Endothelial cell (in vitro differentiated cells): Measurements from ENCODE around the gene AIDA. TPM values are rescaled to one million over a fixed set of nuclear protein-coding genes. Genes with fewer than 3 reads are reported as not detected.
A peak's percentile ranks its signal among the peaks of the same experiment; 100 is the strongest.

ENCODE experiments used
- DNase-seq: peaks from one replicate; pipeline ENCODE4 v3.0.0; 2021; ENCODE audit warnings: low spot score
- H3K27ac Mint-ChIP-seq: one replicate; pipeline ENCODE4 v1.8.0; 2021; ENCODE audit warnings: mixed read lengths, inconsistent platforms; ENCODE audit not compliant: unreplicated experiment
- H3K27me3 Mint-ChIP-seq: one replicate; pipeline ENCODE4 v1.8.0; 2021; ENCODE audit warnings: mild to moderate bottlenecking, moderate library complexity, mixed read lengths, inconsistent platforms; ENCODE audit not compliant: unreplicated experiment
- H3K36me3 Mint-ChIP-seq: one replicate; pipeline ENCODE4 v1.8.0; 2021; ENCODE audit warnings: mild to moderate bottlenecking, low read depth, mixed read lengths, inconsistent platforms; ENCODE audit not compliant: unreplicated experiment
- H3K4me1 Mint-ChIP-seq: one replicate; pipeline ENCODE4 v1.8.0; 2021; ENCODE audit warnings: mild to moderate bottlenecking, mixed read lengths, inconsistent platforms; ENCODE audit not compliant: unreplicated experiment
- H3K4me3 Mint-ChIP-seq: one replicate; pipeline ENCODE4 v1.8.0; 2021; ENCODE audit warnings: mild to moderate bottlenecking, mixed read lengths, inconsistent platforms; ENCODE audit not compliant: unreplicated experiment
- H3K9me3 Mint-ChIP-seq: one replicate; pipeline ENCODE4 v1.8.0; 2021; ENCODE audit warnings: mixed read lengths, inconsistent platforms; ENCODE audit not compliant: unreplicated experiment
- total RNA-seq: library from RNA; stranded (reverse); fragmentation: NEBNext Ultra II Directional; extraction: Animal tissue kit (Norgen Biotek cat#: 25700); gene quantifications from one replicate; pipeline ENCODE4 v1.2.1, GENCODE V29; 2021; ENCODE audit not compliant: unreplicated experiment
- TF ChIP-seq, protein P1 (sequence below): fragments of 200-600 bp; sonication (generic); IDR thresholded peaks from one replicate; pipeline ENCODE4 v1.5.0; 2021; ENCODE audit warnings: antibody characterized with exemption; ENCODE audit not compliant: unreplicated experiment

Gene AIDA
- total RNA-seq, 1 donor from 2014 or later, result 93.4 TPM

DNA sequence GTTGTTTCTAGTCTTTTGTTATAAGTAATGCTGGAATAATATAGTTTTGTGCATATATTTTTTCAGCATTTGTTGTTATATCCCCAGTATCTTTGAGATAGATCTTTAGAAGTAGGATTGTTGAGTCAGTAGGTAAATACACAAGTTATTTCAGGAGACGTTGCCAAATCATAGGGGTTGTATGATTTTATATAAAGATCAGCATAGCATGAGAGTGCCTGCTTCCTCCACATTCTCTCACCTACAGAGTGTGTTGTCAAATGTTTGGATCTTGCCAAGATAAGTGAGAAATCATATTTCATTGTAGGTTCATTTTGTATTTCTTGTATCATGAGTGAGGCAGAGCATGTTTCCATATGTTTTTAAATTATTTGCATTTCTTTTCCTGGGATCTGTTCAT is 69.8 kb downstream of the AIDA start:
- Mint-ChIP-seq H3K9me3 (no peaks in the 10 kb centered on the region), H3K4me1 (peaks cover 17% of the 10 kb centered on the region), H3K4me3 (no peak overlapping the region), H3K36me3 (no peaks in the 10 kb centered on the region), H3K27me3 (peaks cover 3% of the 10 kb centered on the region), H3K27ac (peak overlapping the region; percentile 46)
- no peak for DNase-seq
- TF ChIP-seq, protein P1, sequence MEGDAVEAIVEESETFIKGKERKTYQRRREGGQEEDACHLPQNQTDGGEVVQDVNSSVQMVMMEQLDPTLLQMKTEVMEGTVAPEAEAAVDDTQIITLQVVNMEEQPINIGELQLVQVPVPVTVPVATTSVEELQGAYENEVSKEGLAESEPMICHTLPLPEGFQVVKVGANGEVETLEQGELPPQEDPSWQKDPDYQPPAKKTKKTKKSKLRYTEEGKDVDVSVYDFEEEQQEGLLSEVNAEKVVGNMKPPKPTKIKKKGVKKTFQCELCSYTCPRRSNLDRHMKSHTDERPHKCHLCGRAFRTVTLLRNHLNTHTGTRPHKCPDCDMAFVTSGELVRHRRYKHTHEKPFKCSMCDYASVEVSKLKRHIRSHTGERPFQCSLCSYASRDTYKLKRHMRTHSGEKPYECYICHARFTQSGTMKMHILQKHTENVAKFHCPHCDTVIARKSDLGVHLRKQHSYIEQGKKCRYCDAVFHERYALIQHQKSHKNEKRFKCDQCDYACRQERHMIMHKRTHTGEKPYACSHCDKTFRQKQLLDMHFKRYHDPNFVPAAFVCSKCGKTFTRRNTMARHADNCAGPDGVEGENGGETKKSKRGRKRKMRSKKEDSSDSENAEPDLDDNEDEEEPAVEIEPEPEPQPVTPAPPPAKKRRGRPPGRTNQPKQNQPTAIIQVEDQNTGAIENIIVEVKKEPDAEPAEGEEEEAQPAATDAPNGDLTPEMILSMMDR, result no peak

DNA sequence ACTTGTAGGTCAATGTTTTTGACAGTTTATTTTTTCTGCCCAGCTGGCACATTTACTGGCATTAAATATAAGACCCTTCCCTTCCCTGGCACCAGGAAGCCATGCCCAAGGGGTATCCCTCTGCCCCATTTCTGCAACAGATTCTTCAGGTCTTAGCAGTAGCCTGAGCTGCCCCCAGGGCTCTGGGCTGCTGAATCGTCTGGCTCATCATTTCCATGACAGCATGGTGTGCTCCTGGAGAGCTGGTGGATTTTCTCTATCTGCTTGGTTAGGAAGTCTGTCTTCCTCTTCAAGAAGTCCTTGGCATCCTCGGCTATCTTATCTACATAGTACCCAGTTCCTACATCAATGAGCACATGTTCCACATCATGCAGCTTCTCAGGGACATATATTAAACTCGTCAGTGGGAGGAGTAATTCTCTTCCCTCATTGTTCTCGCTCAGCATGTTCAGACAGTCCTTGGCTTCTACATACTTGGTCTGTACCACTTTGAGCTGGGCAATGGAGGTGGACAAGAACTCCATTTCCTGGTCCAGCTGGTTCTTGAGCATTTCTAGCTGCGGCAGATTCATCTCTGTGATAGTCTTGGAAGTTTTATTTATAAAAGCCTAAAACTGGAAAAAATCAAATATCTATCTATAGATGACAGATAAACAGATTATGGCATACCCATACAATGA is 70.9 kb downstream of the AIDA start:
- no peak for DNase-seq
- Mint-ChIP-seq H3K9me3 (no peaks in the 10 kb centered on the region), H3K4me3 (no peak overlapping the region), H3K27ac (no peak overlapping the region), H3K27me3 (peaks cover 3% of the 10 kb centered on the region), H3K4me1 (peaks cover 17% of the 10 kb centered on the region), H3K36me3 (peaks cover 5% of the 10 kb centered on the region)
- TF ChIP-seq, protein P1, result no peak

DNA sequence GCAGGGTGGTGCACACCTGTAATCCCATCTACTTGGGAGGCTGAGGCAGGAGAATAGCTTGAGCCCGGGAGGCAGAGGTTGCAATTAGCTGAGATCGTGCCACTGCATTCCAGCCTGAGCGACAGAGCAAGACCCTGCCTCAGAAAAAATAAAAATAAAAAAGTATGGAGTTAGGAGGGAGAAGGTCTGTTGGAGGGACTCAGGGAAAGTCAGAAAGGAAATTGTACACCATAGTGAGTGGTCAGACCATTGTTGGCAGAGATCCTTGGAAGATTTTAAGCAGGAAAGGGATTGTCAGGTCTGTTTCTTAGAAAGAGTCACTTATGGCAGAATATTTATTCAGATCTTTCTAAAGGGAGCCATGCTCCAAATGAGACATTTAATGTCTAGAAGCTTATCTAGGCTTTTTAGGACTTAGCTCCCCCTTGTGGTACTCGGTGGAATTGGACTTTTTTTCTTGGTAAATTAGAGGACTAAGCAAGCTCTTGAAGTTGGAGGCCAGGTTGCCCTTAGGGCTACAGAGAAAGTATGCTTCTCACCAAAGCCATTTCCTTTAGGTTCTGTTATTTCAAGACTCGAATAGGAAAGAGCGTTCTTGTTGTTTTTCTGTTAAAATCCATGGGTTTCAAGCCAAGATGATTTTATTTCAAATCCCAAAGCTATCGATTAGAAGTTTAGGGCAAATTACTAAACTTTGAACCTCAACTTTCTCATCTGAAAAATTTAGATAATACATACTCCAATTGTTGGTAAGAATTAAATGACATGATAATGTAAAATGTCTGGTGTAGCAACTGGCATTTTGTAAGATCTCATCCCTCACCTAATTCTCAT is 77.9 kb downstream of the AIDA start:
- H3K4me3 Mint-ChIP-seq, result peak overlapping the region; percentile 31
- peak; percentile 72 for DNase-seq
- no peaks in the 10 kb centered on the region for H3K4me1 Mint-ChIP-seq
- no peak overlapping the region for H3K27ac Mint-ChIP-seq
- H3K9me3 Mint-ChIP-seq, result no peaks in the 10 kb centered on the region
- TF ChIP-seq, protein P1, result peak; percentile 93
- H3K27me3 Mint-ChIP-seq, result peaks cover 1% of the 10 kb centered on the region
- H3K36me3 Mint-ChIP-seq, result peaks cover 9% of the 10 kb centered on the region

DNA sequence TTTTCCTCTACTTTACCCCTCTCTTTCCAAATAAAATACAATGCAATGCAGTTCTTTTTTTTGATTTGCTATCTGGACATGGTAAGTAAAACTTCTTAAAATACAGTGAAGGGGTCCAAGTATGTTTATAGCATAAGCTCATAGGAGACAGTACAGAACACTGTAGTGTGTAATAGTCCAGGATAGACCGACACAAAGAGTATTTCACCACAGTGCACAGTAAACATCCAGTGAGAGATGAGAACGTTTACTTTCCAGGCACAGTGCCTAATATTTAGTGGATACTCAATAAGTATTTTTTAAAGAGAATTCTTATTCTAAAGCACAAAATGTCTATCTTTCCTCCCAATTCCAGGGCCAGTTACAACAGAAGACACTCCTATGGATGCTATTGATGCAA is 79.5 kb downstream of the AIDA start:
- peaks cover 23% of the 10 kb centered on the region for H3K36me3 Mint-ChIP-seq
- H3K27ac Mint-ChIP-seq, result no peak overlapping the region
- H3K27me3 Mint-ChIP-seq, result peaks cover 4% of the 10 kb centered on the region
- TF ChIP-seq, protein P1, result no peak
- H3K4me1 Mint-ChIP-seq, result no peaks in the 10 kb centered on the region
- H3K9me3 Mint-ChIP-seq, result no peaks in the 10 kb centered on the region
- no peak for DNase-seq
- no peak overlapping the region for H3K4me3 Mint-ChIP-seq

DNA sequence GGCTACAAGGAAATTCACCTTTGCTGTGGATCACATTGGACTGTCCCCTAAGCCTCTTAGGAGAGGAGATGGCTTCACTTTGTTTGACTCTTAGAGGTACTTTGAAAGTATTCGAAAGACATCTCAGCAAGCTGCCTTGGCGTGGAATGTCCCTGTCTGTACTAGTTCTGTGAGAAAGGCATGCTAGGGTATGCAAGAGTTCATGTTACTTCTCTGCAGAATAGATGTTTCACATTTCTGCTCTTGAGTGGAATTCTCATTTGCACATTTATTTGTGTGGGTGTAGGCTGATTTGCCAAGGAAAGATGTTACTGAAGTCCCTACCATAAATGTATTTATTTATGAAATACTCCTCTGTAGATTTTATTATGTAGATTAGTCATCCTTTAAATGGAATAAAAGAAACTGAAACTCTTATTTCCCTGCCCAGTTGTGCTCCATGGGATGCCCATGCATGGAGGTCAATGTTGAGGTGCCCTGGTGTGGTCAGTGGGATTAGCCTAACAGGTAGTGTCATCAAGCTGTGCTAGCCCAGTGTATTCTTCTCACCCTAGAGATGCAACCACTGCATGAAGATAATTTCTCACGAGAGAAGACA is 80.6 kb downstream of the AIDA start:
- TF ChIP-seq, protein P1, result no peak
- Mint-ChIP-seq H3K36me3 (peaks cover 23% of the 10 kb centered on the region), H3K27ac (no peak overlapping the region), H3K4me3 (no peak overlapping the region), H3K9me3 (no peaks in the 10 kb centered on the region), H3K4me1 (no peaks in the 10 kb centered on the region), H3K27me3 (peaks cover 4% of the 10 kb centered on the region)
- DNase-seq, result no peak
